BLaER1 treated with 17β-estradiol and CSF1 and Interleukin-3, amounts not matched to agents 10 nM and 100 nM (cell line): ENCODE results near the gene ZNF480.
A peak's percentile ranks its signal among the peaks of the same experiment; 100 is the strongest.
"Not testable (repeated sequence)": the region's sequence is repeated elsewhere in the genome, so short reads cannot be mapped to it uniquely, and the experiment has no call there.

Experiments
- H3K27ac ChIP-seq, 11 experiments: shearing (Covaris generic); formaldehyde crosslinking; 2 replicates each; pipeline ENCODE4 v1.8.1; 2022
- H3K27me3 ChIP-seq, 11 experiments: shearing (Covaris generic); formaldehyde crosslinking; 2 replicates each; pipeline ENCODE4 v1.8.1; 2022
- H3K36me3 ChIP-seq, 11 experiments: shearing (Covaris generic); formaldehyde crosslinking; 2 replicates each; pipeline ENCODE4 v1.8.1; 2022
- H3K4me1 ChIP-seq, 10 experiments: shearing (Covaris generic); formaldehyde crosslinking; 2 replicates each; pipeline ENCODE4 v1.8.1; 2022
- H3K4me2 ChIP-seq, 11 experiments: shearing (Covaris generic); formaldehyde crosslinking; 2 replicates each; pipeline ENCODE4 v1.8.1; 2022
- H3K4me3 ChIP-seq, 10 experiments: shearing (Covaris generic); formaldehyde crosslinking; 2 replicates each; pipeline ENCODE4 v1.8.1; 2022
- H3K9ac ChIP-seq, 11 experiments: shearing (Covaris generic); formaldehyde crosslinking; 2 replicates each; pipeline ENCODE4 v1.8.1; 2022
- H3K9me3 ChIP-seq, 11 experiments: shearing (Covaris generic); formaldehyde crosslinking; replicated peaks in 1 of 11; 2 replicates each; pipeline ENCODE4 v1.8.1; 2022
- H4K20me1 ChIP-seq, 11 experiments: shearing (Covaris generic); formaldehyde crosslinking; 2 replicates each; pipeline ENCODE4 v1.8.1; 2022
- Cebpa-rat ChIP-seq, 11 experiments: shearing (Covaris generic); IDR thresholded peaks; 2 replicates each; pipeline ENCODE4 v1.8.1; 2022

Gene ZNF480

GRCh38 chr19:52331757-52332156 lies 34.8 kb downstream of the ZNF480 start:
- Histone ChIP-seq H3K9ac (no peak overlapping the region), H3K4me1 (no peaks in the 10 kb centered on the region), H3K27me3 (no peaks in the 10 kb centered on the region), H3K36me3 (peaks cover 17 to 53% (median 35%) of the 10 kb centered on the region in 11 experiments; a peak in 20 of 22 replicates), H3K9me3 (peaks cover 90 to 92% (median 91%) of the 10 kb centered on the region in 11 experiments), H4K20me1 (no peaks in the 10 kb centered on the region), H3K4me3 (peak overlapping the region in 6 of 10 experiments; percentile 4 to 28 (median 18); a peak in 4 of 20 replicates), H3K27ac (no peak overlapping the region), H3K4me2 (no peak overlapping the region)
- TF ChIP-seq Cebpa-rat (IDR thresholded peaks at IDR 0.05) = no peak

GRCh38 chr19:52335768-52336116 lies 38.8 kb downstream of the ZNF480 start:
- H3K9ac ChIP-seq = peak overlapping the region in 10 of 11 experiments; percentile 92 to 100 (median 99); a peak in 18 of 22 replicates
- 0 out of 22 replicates have a peak overlapping the region, but pooled peaks of 1 of the 11 experiments have one; percentile 89 for H3K4me2 ChIP-seq
- H4K20me1 ChIP-seq = no peaks in the 10 kb centered on the region
- peaks cover 10 to 13% (median 11%) of the 10 kb centered on the region in 10 experiments; a peak in 19 of 20 replicates for H3K4me1 ChIP-seq
- peaks cover 50 to 76% (median 52%) of the 10 kb centered on the region in 11 experiments for H3K9me3 ChIP-seq
- TF ChIP-seq Cebpa-rat (IDR thresholded peaks at IDR 0.05) = no peak
- peak overlapping the region; percentile 76 to 99 (median 94) for H3K4me3 ChIP-seq
- no peaks in the 10 kb centered on the region for H3K27me3 ChIP-seq
- H3K27ac ChIP-seq = peak overlapping the region; percentile 93 to 100 (median 99); a peak in 21 of 22 replicates
- peaks cover 17 to 67% (median 49%) of the 10 kb centered on the region in 11 experiments for H3K36me3 ChIP-seq

GRCh38 chr19:52336117-52336790 lies 39.3 kb downstream of the ZNF480 start, which contains the start of gene ZNF610:
ZNF610 (plus strand) TSS chr19:52336243; CDS start chr19:52349173, 12,930 bp downstream.
- Histone ChIP-seq H3K4me3 (peak within 1 kb of the TSS; percentile 76 to 99 (median 94)), H3K4me1 (peaks cover 10 to 13% (median 11%) of the 10 kb centered on the region in 10 experiments; a peak in 19 of 20 replicates), H4K20me1 (no peaks in the 10 kb centered on the region), H3K27me3 (no peaks in the 10 kb centered on the region), H3K4me2 (peak within 1 kb of the TSS; percentile 81 to 94 (median 89)), H3K27ac (peak within 1 kb of the TSS; percentile 93 to 100 (median 99)), H3K36me3 (peaks cover 13 to 62% (median 48%) of the 10 kb centered on the region in 11 experiments), H3K9me3 (peaks cover 45 to 71% (median 47%) of the 10 kb centered on the region in 11 experiments), H3K9ac (peak within 1 kb of the TSS; percentile 92 to 100 (median 99))
- no peak for TF ChIP-seq Cebpa-rat (IDR thresholded peaks at IDR 0.05)

- peak overlapping the region; percentile 93 to 100 (median 99) for H3K27ac ChIP-seq
- H3K9ac ChIP-seq = peak overlapping the region; percentile 92 to 100 (median 99)
- peaks cover 10 to 59% (median 45%) of the 10 kb centered on the region in 11 experiments for H3K36me3 ChIP-seq
- H3K4me3 ChIP-seq = peak overlapping the region; percentile 76 to 99 (median 94)
- H3K9me3 ChIP-seq = peaks cover 39 to 65% (median 41%) of the 10 kb centered on the region in 11 experiments
- H3K4me2 ChIP-seq = peak overlapping the region; percentile 81 to 94 (median 89)
- no peaks in the 10 kb centered on the region for H3K27me3 ChIP-seq
- peak in 3 of 11 experiments; percentile 20 to 57 (median 55); a peak in 3 of 22 replicates for TF ChIP-seq Cebpa-rat (IDR thresholded peaks at IDR 0.05)
- H3K4me1 ChIP-seq = peaks cover 10 to 13% (median 11%) of the 10 kb centered on the region in 10 experiments; a peak in 19 of 20 replicates
- H4K20me1 ChIP-seq = no peaks in the 10 kb centered on the region
These were observed 39.9 kb downstream of the ZNF480 start for GRCh38 chr19:52336791-52337381.

- not testable (repeated sequence) for H3K9ac ChIP-seq, H3K4me2 ChIP-seq, H4K20me1 ChIP-seq, H3K27ac ChIP-seq, H3K4me3 ChIP-seq, H3K27me3 ChIP-seq
- Histone ChIP-seq H3K4me1 (peaks cover 10 to 13% (median 11%) of the 10 kb centered on the region in 10 experiments; a peak in 19 of 20 replicates), H3K36me3 (peaks cover 13 to 55% (median 34%) of the 10 kb centered on the region in 11 experiments; a peak in 21 of 22 replicates), H3K9me3 (peaks cover 17 to 45% (median 19%) of the 10 kb centered on the region in 11 experiments)
These were observed 42.1 kb downstream of the ZNF480 start for GRCh38 chr19:52339022-52339421.

- H3K4me1 ChIP-seq = no peaks in the 10 kb centered on the region
- H3K4me2 ChIP-seq = no peak overlapping the region
- no peaks in the 10 kb centered on the region for H3K27me3 ChIP-seq
- 0 out of 22 replicates have a peak overlapping the region, but pooled peaks of 1 of the 11 experiments have one; percentile 10 for H3K27ac ChIP-seq
- TF ChIP-seq Cebpa-rat (IDR thresholded peaks at IDR 0.05) = no peak
- H3K9ac ChIP-seq = no peak overlapping the region
- peaks cover 37 to 78% (median 59%) of the 10 kb centered on the region in 11 experiments for H3K36me3 ChIP-seq
- no peaks in the 10 kb centered on the region for H4K20me1 ChIP-seq
- H3K4me3 ChIP-seq = no peak overlapping the region
- H3K9me3 ChIP-seq = peaks cover 0 to 57% (median 15%) of the 10 kb centered on the region in 11 experiments; a peak in 14 of 22 replicates
These were observed 46.6 kb downstream of the ZNF480 start for GRCh38 chr19:52343548-52343947.

- H3K27ac ChIP-seq = no peak overlapping the region
- no peak for TF ChIP-seq Cebpa-rat (IDR thresholded peaks at IDR 0.05)
- H3K36me3 ChIP-seq = peaks cover 45 to 80% (median 61%) of the 10 kb centered on the region in 11 experiments
- no peaks in the 10 kb centered on the region for H3K27me3 ChIP-seq
- H3K4me2 ChIP-seq = no peak overlapping the region
- no peaks in the 10 kb centered on the region; a peak in 1 of 22 replicates for H4K20me1 ChIP-seq
- H3K4me3 ChIP-seq = no peak overlapping the region
- no peak overlapping the region for H3K9ac ChIP-seq
- peaks cover 0 to 59% (median 18%) of the 10 kb centered on the region in 11 experiments; a peak in 13 of 22 replicates for H3K9me3 ChIP-seq
- no peaks in the 10 kb centered on the region for H3K4me1 ChIP-seq
These were observed 48.2 kb downstream of the ZNF480 start for GRCh38 chr19:52345162-52345561.

- H3K27ac ChIP-seq = peak overlapping the region in 6 of 11 experiments; percentile 40 to 58 (median 50); a peak in 9 of 22 replicates
- no peak overlapping the region for H3K4me3 ChIP-seq
- no peaks in the 10 kb centered on the region; a peak in 1 of 22 replicates for H4K20me1 ChIP-seq
- TF ChIP-seq Cebpa-rat (IDR thresholded peaks at IDR 0.05) = no peak
- peak overlapping the region in 8 of 11 experiments; percentile 0 to 57 (median 26); a peak in 10 of 22 replicates for H3K4me2 ChIP-seq
- no peaks in the 10 kb centered on the region for H3K27me3 ChIP-seq
- peaks cover 93 to 100% (median 98%) of the 10 kb centered on the region in 11 experiments for H3K36me3 ChIP-seq
- H3K9ac ChIP-seq = peak overlapping the region in 2 of 11 experiments; percentile 13 to 39; a peak in 3 of 22 replicates
- H3K9me3 ChIP-seq = peaks cover 49 to 100% (median 59%) of the 10 kb centered on the region in 11 experiments
- peaks cover 0 to 14% (median 9%) of the 10 kb centered on the region in 10 experiments; a peak in 12 of 20 replicates for H3K4me1 ChIP-seq
These were observed 54.5 kb downstream of the ZNF480 start for GRCh38 chr19:52351512-52351911.
